ENCODE data around the gene GM2A.
"Not testable (repeated sequence)": the region's sequence is repeated elsewhere in the genome, so short reads cannot be mapped to it uniquely, and the experiment has no call there.

GM2A gene

DNA sequence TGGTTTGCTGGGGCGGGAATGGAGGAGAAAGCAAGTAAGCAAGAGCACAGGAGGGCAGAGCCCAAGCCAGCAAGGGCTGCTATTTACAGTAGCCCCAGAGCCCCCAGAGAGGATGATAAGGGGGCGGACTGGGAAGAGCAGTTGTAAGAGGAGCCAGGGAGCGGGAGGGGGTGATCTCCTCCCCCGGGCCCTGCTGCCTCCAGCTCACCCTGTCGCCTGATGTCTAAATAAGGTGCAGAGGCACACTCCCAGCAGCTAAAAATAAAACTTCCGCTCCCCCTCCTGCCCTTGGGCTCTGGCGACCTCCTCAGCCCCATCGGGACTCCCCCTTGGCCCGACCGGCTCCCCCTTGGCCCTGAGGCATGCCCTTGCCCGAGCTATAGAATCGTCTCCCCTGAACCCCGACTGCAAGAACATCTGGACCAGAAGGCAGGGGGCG is 14.7 kb upstream of the GM2A start:
- ChIA-PET CTCF (interaction anchor here (0.9 to 6.3 kb wide), 10 partner anchors 8 to 172 kb away, joined by 3 to 54 read pairs (median 8); partner anchors contain the start of genes CCDC69 and GM2A), POLR2A (interaction anchor here (0.6 to 1.5 kb wide), 3 partner anchors 14 to 24 kb away, joined by 3 to 8 read pairs (median 3); partner anchors contain the start of gene GM2A)
- DNase-seq (ENCODE audit: extremely low spot score) = peak; percentile 73
- TF ChIP-seq, protein P1, sequence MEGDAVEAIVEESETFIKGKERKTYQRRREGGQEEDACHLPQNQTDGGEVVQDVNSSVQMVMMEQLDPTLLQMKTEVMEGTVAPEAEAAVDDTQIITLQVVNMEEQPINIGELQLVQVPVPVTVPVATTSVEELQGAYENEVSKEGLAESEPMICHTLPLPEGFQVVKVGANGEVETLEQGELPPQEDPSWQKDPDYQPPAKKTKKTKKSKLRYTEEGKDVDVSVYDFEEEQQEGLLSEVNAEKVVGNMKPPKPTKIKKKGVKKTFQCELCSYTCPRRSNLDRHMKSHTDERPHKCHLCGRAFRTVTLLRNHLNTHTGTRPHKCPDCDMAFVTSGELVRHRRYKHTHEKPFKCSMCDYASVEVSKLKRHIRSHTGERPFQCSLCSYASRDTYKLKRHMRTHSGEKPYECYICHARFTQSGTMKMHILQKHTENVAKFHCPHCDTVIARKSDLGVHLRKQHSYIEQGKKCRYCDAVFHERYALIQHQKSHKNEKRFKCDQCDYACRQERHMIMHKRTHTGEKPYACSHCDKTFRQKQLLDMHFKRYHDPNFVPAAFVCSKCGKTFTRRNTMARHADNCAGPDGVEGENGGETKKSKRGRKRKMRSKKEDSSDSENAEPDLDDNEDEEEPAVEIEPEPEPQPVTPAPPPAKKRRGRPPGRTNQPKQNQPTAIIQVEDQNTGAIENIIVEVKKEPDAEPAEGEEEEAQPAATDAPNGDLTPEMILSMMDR (IDR thresholded peaks at IDR 0.05; ENCODE audit: control extremely low read depth, extremely low read depth, low read depth, missing control alignments) = no peak

- CTCF ChIA-PET = interaction anchor here (1.0 to 6.3 kb wide), 9 partner anchors 8 to 173 kb away, joined by 3 to 54 read pairs (median 8); partner anchors contain the start of genes CCDC69 and GM2A
- TF ChIP-seq, protein P1 (IDR thresholded peaks at IDR 0.05; ENCODE audit: control extremely low read depth, extremely low read depth, low read depth, missing control alignments) = no peak
- POLR2A ChIA-PET = interaction anchor here (1.5 to 4.1 kb wide), 2 partner anchors 13 kb away, joined by 8 to 24 read pairs; partner anchors contain the start of gene GM2A
- peak; percentile 73 for DNase-seq (ENCODE audit: extremely low spot score)
Observed at GRCh38 chr5:151239237-151239861, 13.6 kb upstream of the GM2A start.

DNA sequence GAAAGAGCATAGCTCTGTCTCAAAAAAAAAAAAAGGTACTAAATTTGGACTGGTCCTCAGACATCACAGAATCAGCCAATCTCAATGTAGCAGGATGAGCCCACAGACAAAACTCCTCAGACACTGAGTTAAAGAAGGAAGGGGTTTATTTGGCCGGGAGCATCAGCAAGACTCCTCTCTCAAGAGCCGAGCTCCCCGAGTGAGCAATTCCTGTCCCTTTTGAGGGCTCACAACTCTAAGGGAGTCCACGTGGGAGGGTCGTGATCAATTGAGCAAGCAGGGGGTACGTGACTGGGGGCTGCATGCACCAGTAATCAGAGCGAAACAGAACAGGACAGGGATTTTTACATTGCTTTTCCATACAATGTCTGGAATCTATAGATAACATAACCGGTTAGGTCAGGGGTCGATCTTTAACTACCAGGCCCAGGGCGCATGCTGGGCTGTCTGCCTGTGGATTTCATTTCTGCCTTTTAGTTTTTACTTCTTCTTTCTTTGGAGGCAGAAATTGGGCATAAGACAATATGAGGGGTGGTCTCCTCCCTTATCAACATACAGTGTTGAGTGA is 12.6 kb upstream of the GM2A start:
- CTCF ChIA-PET = interaction anchor here (1.0 to 6.3 kb wide), 5 partner anchors 10 to 27 kb away, joined by 3 to 36 read pairs (median 7); partner anchors contain the start of gene CCDC69
- POLR2A ChIA-PET = interaction anchor here (4.1 kb wide), 1 partner anchor 12 kb away, joined by 24 read pairs; the partner anchor contains the start of gene GM2A
- not testable (repeated sequence) for DNase-seq (ENCODE audit: extremely low spot score)

DNA sequence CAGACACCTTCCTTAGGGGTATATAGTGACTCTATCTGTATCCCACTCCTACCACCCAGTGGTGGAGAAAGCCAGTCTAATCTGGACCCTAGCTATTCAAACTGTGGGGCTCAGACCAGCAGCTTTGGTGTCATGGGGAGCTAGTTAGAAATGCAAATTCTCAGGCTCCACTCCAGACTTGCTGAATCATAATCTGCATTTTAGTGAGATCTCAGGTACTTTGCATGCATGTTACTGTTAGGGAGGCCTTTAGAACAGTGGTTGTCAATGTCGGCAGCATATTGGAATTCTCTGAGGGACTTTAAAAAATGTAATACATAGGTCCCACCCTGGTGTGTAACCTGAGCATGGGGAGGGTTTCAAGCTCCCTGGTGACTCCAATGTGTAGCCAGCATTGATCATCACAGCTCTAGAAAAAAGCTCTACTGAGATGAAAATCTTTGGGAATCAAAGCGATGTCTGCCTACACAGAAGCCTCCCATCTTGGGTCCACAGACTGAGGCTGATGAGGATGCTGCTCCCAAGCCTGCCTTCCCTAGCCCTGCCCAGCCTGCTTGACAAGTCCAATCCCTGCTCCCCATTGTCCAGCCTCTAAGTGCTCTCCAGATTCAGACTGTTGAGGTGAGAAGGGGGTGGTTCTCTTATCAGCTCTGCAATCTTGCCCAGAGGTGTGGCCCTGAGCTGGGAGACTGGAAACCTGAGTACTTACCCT is 11.9 kb upstream of the GM2A start:
- DNase-seq (ENCODE audit: extremely low spot score) = no peak
- CTCF ChIA-PET = interaction anchor here (1.1 to 6.3 kb wide), 9 partner anchors 9 to 696 kb away, joined by 3 to 36 read pairs (median 6); partner anchors contain the start of genes CCDC69 and GM2A
- TF ChIP-seq, protein P1 (IDR thresholded peaks at IDR 0.05; ENCODE audit: control extremely low read depth, extremely low read depth, low read depth, missing control alignments) = no peak
- POLR2A ChIA-PET = interaction anchor here (0.9 to 4.1 kb wide), 2 partner anchors 12 to 27 kb away, joined by 3 to 24 read pairs; partner anchors contain the start of gene GM2A

GRCh38 chr5:151243127-151243526 is 9.9 kb upstream of the GM2A start:
- no peak for DNase-seq (ENCODE audit: extremely low spot score)
- ChIA-PET CTCF (interaction anchor here (1.8 to 6.3 kb wide), 3 partner anchors 10 to 698 kb away, joined by 4 to 36 read pairs (median 20); partner anchors contain the start of gene GM2A), POLR2A (interaction anchor here (4.1 kb wide), 1 partner anchor 10 kb away, joined by 24 read pairs; the partner anchor contains the start of gene GM2A)
- TF ChIP-seq, protein P1 (IDR thresholded peaks at IDR 0.05; ENCODE audit: control extremely low read depth, extremely low read depth, low read depth, missing control alignments) = no peak

GRCh38 chr5:151243564-151243963 is 9.4 kb upstream of the GM2A start:
- ChIA-PET CTCF (interaction anchor here (2.9 kb wide), 1 partner anchor 9 kb away, joined by 20 read pairs; the partner anchor contains the start of gene GM2A), POLR2A (interaction anchor here (4.1 kb wide), 1 partner anchor 9 kb away, joined by 24 read pairs; the partner anchor contains the start of gene GM2A)

More at GRCh38 chr5:151243564-151243963, 9.4 kb upstream of the GM2A start:
- no peak for DNase-seq (ENCODE audit: extremely low spot score)
- TF ChIP-seq, protein P1 (IDR thresholded peaks at IDR 0.05; ENCODE audit: control extremely low read depth, extremely low read depth, low read depth, missing control alignments) = no peak
